ENCODE results near the gene ESR2.

- TF ChIP-seq, protein P1, sequence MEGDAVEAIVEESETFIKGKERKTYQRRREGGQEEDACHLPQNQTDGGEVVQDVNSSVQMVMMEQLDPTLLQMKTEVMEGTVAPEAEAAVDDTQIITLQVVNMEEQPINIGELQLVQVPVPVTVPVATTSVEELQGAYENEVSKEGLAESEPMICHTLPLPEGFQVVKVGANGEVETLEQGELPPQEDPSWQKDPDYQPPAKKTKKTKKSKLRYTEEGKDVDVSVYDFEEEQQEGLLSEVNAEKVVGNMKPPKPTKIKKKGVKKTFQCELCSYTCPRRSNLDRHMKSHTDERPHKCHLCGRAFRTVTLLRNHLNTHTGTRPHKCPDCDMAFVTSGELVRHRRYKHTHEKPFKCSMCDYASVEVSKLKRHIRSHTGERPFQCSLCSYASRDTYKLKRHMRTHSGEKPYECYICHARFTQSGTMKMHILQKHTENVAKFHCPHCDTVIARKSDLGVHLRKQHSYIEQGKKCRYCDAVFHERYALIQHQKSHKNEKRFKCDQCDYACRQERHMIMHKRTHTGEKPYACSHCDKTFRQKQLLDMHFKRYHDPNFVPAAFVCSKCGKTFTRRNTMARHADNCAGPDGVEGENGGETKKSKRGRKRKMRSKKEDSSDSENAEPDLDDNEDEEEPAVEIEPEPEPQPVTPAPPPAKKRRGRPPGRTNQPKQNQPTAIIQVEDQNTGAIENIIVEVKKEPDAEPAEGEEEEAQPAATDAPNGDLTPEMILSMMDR (IDR thresholded peaks at IDR 0.05) = no peak
- TF ChIP-seq POLR2A (IDR thresholded peaks at IDR 0.05) = no peak
Observed at GRCh38 chr14:64212666-64213065, 81.5 kb downstream of the ESR2 start.
